Left renal pelvis (tissue), 4 donors: ENCODE measurements around the gene NAT8L. TPM values are rescaled to one million over a fixed set of nuclear protein-coding genes. Genes with fewer than 3 reads are reported as not detected.

Experiments
- DNase-seq, 4 donors: peaks; one replicate each; pipeline ENCODE4 v3.0.0-alpha.2; 2013; ENCODE audit warnings: low read depth in 4 of 4, low spot score in 3 of 4
- polyA plus RNA-seq, 4 donors: library from polyadenylated mRNA; unstranded; fragments of 120-200 nt; gene quantifications; one replicate each; pipeline ENCODE4 v1.2.1, GENCODE V29; 2013; ENCODE audit not compliant: insufficient read length in 4 of 4

The NAT8L gene
- polyA plus RNA-seq, 4 donors: 1.6 to 7.2 (median 5.3) TPM

GRCh38 chr4:2062808-2063524, 3.8 kb downstream of the NAT8L start:
- DNase-seq: no peak

DNA sequence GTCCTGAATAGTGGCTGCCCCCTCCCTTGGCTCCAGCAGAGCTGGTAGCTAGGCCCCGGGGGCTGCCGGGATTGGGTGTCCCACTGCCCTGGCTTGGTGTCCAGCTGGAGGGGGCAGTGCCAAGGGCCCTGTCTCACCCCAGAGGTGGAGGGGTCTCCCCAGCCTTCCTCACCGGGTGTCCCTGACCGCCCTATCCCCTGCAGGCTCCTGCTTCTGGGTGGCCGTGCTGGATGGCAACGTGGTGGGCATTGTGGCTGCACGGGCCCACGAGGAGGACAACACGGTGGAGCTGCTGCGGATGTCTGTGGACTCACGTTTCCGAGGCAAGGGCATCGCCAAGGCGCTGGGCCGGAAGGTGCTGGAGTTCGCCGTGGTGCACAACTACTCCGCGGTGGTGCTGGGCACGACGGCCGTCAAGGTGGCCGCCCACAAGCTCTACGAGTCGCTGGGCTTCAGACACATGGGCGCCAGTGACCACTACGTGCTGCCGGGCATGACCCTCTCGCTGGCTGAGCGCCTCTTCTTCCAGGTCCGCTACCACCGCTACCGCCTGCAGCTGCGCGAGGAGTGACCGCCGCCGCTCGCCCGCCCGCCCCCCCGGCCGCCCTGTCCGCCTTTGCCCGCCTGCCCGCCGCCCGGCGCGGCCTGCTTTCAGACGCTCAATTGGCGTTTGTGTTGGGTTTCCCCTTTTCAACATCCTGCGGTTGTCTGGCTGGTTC, 4.6 kb downstream of the NAT8L start:
- DNase-seq: no peak

GRCh38 chr4:2064276-2064991, 5.3 kb downstream of the NAT8L start:
- DNase-seq: no peak

DNA sequence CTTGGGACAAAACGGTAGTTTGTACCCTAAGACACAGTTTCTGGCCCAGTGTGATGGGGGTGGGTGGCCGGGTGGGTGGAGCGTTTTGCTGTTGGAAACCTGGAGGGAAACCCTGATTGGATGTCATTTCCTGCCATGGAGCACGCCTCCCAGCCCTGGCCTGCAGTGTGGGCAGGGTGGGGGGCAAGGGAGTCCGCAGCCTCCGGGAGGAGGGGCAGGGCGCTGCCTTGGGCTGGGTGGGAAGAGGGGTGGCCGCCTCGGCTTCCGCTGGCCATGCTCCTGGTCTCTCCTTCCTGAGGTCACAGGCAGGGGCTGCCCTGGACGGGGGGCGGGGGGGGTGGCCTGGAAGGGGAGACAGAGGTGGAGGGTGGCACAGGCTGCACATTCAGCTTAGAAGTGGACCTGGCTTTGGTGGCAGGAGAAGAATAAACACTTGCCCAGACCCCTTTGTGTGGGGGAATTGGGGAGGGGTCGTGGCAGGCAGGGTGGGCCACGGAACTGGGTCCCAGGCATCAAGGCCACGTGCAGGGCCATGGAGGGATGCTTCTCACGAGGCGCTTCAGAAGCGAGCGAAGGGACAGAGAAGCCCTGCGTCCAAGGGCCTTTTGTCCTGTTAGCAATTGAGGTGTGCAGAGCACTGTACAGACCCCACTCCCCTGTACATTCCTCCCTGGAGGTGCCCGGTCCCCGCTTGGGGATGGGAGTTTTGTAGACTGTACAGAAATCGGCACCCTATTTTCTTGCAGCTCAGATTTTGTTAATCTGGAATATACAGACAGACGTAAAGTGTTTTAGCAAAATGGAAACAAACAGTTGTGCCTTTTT, 6.2 kb downstream of the NAT8L start:
- DNase-seq: no peak

GRCh38 chr4:2066011-2066551, 7.0 kb downstream of the NAT8L start:
- no peak for DNase-seq

DNA sequence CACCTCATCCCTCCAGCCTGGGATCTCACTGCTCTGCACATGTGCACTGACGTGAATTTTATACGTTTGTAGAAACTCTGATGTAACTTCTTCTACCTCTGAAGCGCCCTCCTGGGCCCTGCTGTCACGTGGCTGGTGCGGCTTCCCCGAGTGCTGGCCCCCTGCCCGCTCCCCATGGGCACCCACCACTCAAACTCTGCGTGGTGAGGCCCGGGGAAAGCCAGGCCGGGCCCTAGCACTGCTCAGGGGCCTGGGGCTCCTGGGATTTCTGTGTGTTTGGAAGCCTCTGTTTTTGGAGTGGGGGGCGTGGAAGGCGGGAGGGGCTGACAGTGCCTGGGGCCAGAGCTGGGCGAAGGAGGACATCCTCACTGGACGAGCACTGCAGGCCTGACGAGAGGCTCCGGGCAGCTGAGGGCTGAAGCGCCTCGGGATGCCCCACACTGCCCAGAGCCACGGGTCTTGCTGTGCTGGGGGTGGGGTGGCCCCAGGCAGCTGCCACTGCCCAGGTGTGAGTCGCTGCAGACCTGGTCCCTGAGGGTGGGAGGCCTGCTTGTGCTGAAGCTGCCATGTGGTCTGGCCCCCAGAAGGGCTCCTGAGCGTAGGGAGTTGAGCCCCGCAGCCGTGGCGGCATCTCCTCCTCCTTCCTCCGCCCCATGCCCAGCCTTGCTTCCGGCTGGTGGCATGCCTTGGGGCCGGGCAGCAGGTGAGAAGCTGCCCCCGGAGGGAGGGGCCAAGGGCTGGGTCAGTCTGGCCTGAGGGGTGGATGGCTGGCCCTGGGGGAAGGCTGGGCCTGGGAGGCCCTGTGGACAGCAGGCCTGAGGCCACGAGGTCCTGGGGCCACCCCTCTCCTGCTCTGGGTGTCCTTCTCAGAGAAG, 7.7 kb downstream of the NAT8L start:
- no peak for DNase-seq

DNA sequence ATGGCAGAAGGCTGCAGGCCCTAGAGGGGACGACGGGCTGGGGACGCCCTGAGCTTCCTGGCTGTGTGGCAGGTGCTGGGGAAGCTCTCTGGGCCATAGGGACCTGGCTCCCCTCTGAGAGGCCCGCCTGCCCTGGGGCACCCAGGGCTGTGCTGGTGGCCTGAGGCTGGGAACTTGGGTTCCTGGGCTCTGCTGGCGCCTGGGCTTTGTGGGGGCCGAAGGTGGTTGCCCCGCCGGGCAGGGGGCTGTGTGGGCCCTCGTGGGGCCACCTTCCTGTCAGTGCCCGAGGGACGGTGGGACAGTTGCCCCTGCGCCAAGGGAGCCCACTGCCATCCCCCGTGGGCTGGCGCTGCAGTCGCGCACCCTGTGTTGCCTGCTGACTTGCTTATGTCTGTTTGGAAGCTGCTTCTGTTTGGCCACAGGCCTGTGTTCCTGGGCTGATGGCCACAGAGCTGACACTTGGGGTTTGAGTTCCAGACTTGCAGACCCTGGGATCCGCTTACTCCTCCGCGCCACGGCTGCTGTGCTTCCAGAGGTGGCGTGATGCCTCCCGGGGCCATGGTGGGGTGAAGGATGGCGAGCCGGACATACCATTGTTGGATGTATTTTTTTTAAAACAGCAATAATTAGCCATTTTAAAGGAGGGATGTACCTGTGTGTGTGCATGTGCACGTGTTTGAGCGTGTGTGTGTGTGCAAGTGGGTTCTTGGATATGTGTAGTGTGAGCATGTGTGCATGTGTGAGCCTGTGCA, 8.5 kb downstream of the NAT8L start:
- no peak for DNase-seq

GRCh38 chr4:2068198-2068470, 9.0 kb downstream of the NAT8L start:
- no peak for DNase-seq

- no peak for DNase-seq
These were observed 9.4 kb downstream of the NAT8L start for GRCh38 chr4:2068566-2068965.

DNA sequence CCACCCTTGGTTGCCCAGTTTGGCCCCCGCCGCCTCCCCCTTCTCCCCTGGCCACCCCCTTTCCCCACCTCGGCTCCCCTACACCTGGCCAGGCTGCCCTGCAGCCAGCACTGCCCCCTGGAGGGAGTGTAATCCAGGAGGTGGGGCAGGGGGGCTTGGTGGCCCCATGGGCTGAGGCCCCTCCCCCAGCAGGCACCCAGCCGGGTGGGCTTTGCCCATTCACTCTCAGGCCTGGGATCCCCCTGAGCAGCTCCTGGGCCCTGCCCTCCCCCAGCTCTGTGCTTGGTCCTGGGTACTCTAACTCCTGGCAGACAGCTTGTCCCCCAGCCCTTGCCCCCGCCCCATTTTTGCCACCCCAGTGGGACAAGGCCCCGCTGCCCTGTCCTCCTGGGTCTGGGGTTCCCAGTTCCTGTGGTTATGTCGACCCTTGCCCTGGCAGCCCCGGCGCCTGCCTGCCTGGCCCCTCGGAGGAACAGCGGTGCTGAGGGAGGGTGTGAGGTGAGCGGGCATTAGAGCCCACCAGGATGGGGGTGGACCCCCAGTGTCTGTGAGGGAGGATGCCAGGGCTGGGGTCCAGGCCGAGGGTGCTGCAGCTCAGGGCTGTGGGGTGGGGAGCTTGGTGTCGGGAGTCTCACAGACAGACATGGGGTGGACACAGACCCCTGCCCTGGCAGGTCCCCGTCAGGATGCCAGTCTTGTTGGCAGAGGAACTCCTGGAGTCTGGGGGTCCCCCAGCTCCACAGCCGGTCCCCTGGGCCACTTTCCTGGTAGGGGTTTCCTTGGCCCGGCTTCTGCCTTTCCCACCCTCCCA, 10.2 kb downstream of the NAT8L start:
- no peak for DNase-seq

DNA sequence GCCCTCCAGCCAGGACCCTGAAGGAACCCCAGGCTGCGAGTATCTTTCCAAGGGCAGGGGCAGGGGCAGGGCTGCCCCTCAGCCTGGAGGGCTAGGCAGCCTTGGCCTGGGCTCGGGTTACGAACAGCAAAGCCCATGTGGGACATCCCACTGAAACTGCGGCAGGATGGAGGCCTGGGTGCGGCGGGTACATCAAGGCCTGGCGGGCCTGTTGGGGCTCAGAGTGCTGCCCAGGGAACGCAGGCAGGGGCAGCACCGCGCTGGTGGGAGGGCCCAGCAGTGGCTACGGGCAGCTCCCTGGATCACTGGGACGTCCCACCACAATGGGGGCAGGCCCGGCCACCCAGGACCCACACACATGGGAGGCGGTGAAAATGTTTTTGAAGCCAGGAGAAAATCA, 10.9 kb downstream of the NAT8L start:
- no peak for DNase-seq

DNA sequence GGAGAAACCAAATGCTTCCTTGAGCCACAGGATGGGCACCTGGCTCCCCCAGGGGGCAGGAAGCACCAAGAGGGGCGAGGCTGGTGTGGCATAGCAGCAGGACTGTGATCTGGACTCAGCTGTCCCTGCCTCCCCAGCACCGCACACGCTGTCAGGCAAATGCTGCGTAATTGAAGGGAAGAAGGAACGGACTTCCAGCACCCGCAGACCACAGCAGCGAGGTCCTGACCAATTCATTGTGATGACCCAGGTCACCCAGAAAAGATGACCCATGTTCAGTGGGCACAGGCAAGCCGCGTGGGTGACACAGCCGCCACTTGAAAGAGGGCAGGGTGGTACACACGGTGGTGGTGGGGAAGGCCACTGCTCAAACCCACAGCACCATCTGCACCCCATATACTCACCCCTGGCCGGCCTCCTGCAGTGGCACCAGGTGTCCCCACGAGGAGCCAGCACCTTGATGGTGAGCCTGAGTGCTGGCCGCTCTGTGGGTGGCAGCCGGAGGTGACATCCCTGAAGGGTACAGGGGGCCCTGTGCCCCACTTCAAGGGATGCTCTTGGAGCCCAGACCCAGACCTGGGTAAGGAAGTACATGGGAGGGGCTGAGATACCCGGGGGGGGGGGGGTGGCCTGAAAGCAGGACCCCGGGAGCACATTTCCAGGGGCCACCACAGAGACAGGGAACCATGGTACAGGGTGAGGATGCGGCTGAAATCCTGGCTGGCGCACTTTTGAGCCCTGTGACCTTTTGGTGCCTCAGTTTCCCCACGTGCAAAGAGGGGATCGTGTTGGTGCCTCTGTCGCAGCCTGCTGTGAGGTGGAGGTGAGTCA, 11.5 kb downstream of the NAT8L start:
- no peak for DNase-seq

GRCh38 chr4:2071252-2071911, 12.3 kb downstream of the NAT8L start:
- no peak for DNase-seq

DNA sequence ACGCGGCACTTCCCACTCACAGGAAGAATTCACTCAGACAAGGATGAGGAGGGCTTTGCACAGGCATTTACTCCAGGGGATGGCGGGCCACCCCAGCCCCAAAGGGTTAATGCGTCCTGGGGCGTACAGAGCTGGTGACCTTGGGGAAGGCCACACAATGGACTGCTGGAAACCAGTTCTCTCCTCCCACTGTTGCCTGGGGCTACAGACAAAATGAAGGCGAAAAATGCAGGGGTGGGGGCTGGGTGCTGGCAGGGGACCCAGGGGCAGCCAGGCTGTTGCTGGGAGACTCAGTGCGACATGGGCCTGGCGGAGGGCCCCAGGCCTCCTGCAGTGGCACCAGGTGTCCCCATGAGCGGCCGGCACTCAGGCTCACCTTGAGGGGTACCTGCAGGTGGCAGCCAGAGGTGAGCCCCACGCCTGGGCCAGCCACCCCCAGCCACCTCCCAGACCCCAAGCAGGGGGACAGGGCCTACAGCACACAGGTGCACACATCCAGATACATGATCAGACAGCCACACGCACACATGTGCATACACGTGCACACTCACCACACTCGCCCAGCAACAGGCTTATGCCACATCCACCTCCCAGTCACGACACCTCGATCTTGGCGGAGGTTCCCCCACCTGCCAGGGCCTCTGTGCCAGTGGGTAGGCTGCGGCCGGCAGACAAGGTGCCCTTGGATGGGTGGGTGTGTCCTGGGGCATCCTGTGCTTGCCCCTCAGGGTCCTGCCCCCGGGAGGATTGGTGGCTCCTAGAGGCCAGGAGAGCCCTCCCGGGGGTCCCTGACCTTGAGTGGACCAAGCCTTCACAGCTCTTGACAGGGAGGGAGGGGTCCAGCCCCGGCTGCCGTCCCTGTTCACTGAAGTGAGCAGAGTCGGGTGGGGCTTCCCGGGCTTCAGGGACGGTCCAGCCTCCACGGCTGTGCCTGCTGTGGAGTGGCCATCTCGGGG, 13.1 kb downstream of the NAT8L start:
- DNase-seq: peak in 1 of 4 donors; percentile 32

DNA sequence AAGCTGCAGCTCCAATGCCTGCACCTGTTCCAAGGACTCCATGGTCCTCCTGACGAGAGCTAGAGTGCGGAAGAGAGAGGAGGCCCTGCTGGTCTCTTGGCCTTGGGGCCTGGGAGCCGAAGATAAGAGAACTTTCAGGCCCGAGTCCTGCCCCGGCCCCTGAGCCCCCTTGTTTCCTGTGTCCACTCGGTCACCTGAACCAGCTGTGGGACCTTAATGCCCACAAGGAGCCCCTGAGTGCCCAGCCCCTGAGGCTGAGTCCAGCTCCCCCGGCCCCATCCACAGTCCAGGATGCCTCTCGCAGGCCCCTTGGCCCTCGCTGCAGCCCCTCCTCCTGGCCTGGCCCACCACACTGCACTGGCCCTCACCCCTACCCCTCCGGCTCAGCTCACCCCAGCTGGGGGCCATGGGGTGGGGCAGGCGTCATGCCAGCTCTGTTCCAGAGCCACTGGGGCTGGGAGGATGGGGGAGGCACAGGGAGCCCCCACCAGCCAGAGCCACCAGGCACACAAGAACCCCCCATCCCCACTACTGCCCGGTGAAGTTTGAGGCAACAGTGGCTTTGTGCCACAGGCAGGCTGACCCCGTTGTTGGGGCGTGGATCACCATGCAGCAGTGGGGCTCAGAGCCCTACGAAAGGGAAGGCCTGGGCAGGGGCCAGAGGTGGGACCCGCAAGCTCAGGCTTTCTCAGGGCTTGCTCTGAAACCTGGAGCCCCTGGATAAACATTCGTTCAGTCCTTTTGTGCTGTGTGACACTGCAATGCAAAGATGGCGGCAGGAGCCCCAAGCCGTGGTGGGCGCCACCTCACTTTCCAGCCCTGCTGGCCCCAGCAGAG, 14.1 kb downstream of the NAT8L start:
- no peak for DNase-seq
